ENCODE results near the gene ATG4C.
"Not testable (repeated sequence)": the region's sequence is repeated elsewhere in the genome, so short reads cannot be mapped to it uniquely, and the experiment has no call there.

- TF ChIP-seq CTCF, EP300 (IDR thresholded peaks at IDR 0.05): not testable (repeated sequence)
These were observed 29.0 kb upstream of the ATG4C start for GRCh38 chr1:62754938-62755337.

All from ovary (tissue), 3 donors.